ENCODE results near the gene C3. TPM values are rescaled to one million over a fixed set of nuclear protein-coding genes. Genes with fewer than 3 reads are reported as not detected.
"Not testable (repeated sequence)": the region's sequence is repeated elsewhere in the genome, so short reads cannot be mapped to it uniquely, and the experiment has no call there.

C3 gene
- total RNA-seq, 1 donor from 2014 or later, result not detected

DNA sequence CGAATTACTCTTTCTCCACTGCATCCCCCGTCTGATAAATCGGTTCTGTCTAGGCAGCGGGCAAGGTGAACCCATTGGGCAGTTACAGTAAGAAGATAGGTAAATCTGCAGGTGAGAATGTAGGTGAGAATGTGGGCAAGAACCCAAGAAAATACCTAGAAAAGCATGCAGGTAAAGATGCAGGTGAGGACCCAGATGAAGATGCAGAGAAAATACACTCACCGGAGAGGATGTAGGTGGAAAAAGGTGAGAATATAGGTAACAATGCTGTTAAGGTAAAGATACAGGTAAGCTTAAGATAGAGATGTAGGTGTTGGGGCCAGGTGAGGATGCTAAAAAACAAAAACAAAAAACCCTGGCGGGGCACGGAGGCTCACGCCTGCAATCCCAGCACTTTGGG is 44.2 kb downstream of the C3 start:
- H3K4me3 Mint-ChIP-seq (ENCODE audit: unreplicated experiment), result no peak overlapping the region
- no peaks in the 10 kb centered on the region for H3K4me1 Mint-ChIP-seq (ENCODE audit: unreplicated experiment)
- DNase-seq (ENCODE audit: low spot score), result no peak
- H3K27ac Mint-ChIP-seq (ENCODE audit: unreplicated experiment), result no peak overlapping the region
- TF ChIP-seq, protein P1, sequence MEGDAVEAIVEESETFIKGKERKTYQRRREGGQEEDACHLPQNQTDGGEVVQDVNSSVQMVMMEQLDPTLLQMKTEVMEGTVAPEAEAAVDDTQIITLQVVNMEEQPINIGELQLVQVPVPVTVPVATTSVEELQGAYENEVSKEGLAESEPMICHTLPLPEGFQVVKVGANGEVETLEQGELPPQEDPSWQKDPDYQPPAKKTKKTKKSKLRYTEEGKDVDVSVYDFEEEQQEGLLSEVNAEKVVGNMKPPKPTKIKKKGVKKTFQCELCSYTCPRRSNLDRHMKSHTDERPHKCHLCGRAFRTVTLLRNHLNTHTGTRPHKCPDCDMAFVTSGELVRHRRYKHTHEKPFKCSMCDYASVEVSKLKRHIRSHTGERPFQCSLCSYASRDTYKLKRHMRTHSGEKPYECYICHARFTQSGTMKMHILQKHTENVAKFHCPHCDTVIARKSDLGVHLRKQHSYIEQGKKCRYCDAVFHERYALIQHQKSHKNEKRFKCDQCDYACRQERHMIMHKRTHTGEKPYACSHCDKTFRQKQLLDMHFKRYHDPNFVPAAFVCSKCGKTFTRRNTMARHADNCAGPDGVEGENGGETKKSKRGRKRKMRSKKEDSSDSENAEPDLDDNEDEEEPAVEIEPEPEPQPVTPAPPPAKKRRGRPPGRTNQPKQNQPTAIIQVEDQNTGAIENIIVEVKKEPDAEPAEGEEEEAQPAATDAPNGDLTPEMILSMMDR (IDR thresholded peaks at IDR 0.05; ENCODE audit: unreplicated experiment), result no peak
- H3K36me3 Mint-ChIP-seq (ENCODE audit: low read depth, unreplicated experiment), result peaks cover 23% of the 10 kb centered on the region
- H3K27me3 Mint-ChIP-seq (ENCODE audit: unreplicated experiment), result peaks cover 4% of the 10 kb centered on the region
- H3K9me3 Mint-ChIP-seq (ENCODE audit: unreplicated experiment), result peaks cover 37% of the 10 kb centered on the region

DNA sequence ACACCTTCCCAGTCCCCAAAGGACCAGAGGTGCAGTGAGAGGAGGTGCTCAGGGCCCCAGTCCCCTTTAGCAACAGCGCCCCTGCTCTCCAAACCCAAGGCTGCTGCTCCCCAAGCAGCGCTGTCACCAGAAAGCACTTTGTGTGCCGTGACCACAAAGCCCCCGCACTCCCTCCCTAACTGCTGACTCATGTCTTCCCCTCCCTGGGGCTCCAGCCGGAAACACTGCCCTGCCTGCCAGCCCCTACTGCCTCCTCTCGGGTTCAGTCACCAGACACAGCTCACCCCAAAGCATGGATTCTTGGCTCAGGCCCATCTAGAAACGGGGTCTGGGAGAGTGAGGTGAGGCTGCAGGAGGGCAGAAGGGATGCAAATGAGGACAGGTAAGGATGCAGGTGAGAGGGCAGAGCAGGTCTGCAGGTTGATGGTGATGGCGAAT is 45.6 kb downstream of the C3 start:
- no peak overlapping the region for H3K4me3 Mint-ChIP-seq (ENCODE audit: unreplicated experiment)
- H3K4me1 Mint-ChIP-seq (ENCODE audit: unreplicated experiment), result no peaks in the 10 kb centered on the region
- peaks cover 30% of the 10 kb centered on the region for H3K9me3 Mint-ChIP-seq (ENCODE audit: unreplicated experiment)
- TF ChIP-seq, protein P1 (IDR thresholded peaks at IDR 0.05; ENCODE audit: unreplicated experiment), result no peak
- peaks cover 21% of the 10 kb centered on the region for H3K36me3 Mint-ChIP-seq (ENCODE audit: low read depth, unreplicated experiment)
- H3K27me3 Mint-ChIP-seq (ENCODE audit: unreplicated experiment), result peaks cover 4% of the 10 kb centered on the region
- no peak overlapping the region for H3K27ac Mint-ChIP-seq (ENCODE audit: unreplicated experiment)
- DNase-seq (ENCODE audit: low spot score), result no peak

DNA sequence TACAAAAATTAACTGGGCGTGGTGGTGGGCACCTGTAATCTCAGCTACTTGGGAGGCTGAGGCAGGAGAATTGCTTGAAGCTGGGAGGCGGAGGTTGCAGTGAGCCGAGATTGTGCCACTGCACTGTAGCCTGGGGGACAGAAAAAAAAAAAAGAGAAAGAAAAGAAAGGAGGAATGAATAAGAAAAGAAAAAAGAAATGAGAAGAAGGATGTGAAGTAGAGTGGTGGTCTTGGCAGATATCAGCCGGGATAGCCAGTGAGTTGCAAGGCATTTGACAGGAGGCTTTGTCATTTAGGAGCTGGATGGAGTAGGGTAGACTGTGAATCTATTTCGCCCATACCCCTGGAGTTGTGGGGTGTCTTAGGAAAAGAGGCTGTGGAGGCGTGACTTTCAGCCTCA is 46.0 kb downstream of the C3 start:
- DNase-seq (ENCODE audit: low spot score); H3K27me3 Mint-ChIP-seq (ENCODE audit: unreplicated experiment); H3K4me1 Mint-ChIP-seq (ENCODE audit: unreplicated experiment); H3K4me3 Mint-ChIP-seq (ENCODE audit: unreplicated experiment); H3K27ac Mint-ChIP-seq (ENCODE audit: unreplicated experiment): not testable (repeated sequence)
- peaks cover 21% of the 10 kb centered on the region for H3K36me3 Mint-ChIP-seq (ENCODE audit: low read depth, unreplicated experiment)
- peaks cover 30% of the 10 kb centered on the region for H3K9me3 Mint-ChIP-seq (ENCODE audit: unreplicated experiment)

DNA sequence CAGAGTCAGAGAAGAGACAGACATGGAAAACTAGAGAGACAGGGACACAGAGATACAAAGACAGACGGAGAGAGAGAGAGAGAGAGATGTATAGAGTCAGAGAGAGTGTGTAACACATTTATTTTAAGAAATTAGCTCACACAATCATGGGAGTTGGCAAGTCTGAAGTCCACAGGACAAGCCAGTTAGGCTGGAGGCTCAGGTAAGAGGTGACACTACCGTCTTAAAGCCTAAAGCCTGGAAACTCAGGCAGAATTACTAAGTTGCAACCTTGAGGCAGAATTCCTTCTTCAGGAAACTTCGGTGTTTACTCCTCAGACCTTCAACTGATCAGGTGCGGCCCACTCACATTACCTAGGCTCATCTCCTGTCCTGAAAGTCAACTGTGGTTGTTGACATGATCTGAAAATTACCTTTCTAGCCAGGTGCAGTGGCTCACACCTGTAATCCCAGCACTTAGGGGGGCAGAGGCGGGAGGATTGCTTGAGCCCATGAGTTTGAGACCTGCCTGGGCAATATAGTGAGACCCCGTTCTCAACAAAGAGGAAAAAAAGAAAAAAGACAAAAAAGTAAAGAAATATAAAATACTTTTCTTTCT is 47.7 kb downstream of the C3 start:
- Mint-ChIP-seq H3K36me3 (ENCODE audit: low read depth, unreplicated experiment) (peaks cover 25% of the 10 kb centered on the region), H3K4me3 (ENCODE audit: unreplicated experiment) (no peak overlapping the region), H3K27me3 (ENCODE audit: unreplicated experiment) (peaks cover 4% of the 10 kb centered on the region), H3K27ac (ENCODE audit: unreplicated experiment) (no peak overlapping the region), H3K4me1 (ENCODE audit: unreplicated experiment) (no peaks in the 10 kb centered on the region), H3K9me3 (ENCODE audit: unreplicated experiment) (peaks cover 20% of the 10 kb centered on the region)
- no peak for DNase-seq (ENCODE audit: low spot score)
- TF ChIP-seq, protein P1 (IDR thresholded peaks at IDR 0.05; ENCODE audit: unreplicated experiment), result no peak

DNA sequence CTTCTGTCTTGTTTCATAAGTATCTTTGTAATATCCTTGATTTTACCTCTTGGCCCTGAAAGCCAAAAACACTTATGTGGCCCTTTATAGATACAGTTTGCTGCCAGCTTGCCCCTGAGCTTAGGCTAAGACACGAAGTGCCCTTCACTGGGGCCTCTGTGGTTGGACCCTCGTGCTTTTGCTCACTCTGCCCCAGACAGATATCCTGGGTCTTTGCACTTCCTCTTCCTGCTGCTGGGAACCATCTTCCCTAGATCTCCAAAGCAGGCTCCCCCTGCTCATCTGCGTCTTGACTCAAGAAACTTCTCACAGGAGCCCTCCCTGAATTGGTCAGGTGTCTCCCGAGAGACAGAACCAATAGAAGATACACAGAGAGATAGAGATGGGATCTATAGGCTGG is 48.5 kb downstream of the C3 start:
- TF ChIP-seq, protein P1 (IDR thresholded peaks at IDR 0.05; ENCODE audit: unreplicated experiment), result no peak
- H3K9me3 Mint-ChIP-seq (ENCODE audit: unreplicated experiment), result peaks cover 15% of the 10 kb centered on the region
- H3K36me3 Mint-ChIP-seq (ENCODE audit: low read depth, unreplicated experiment), result peaks cover 20% of the 10 kb centered on the region
- no peak overlapping the region for H3K4me3 Mint-ChIP-seq (ENCODE audit: unreplicated experiment)
- no peak overlapping the region for H3K27ac Mint-ChIP-seq (ENCODE audit: unreplicated experiment)
- H3K4me1 Mint-ChIP-seq (ENCODE audit: unreplicated experiment), result no peaks in the 10 kb centered on the region
- no peak for DNase-seq (ENCODE audit: low spot score)
- peaks cover 2% of the 10 kb centered on the region for H3K27me3 Mint-ChIP-seq (ENCODE audit: unreplicated experiment)

Data from endothelial cell (in vitro differentiated cells).